Measurements from ENCODE around the gene EXOSC3. TPM values are rescaled to one million over a fixed set of nuclear protein-coding genes. Genes with fewer than 3 reads are reported as not detected.

The EXOSC3 gene
- total RNA-seq, 1 experiment from 2014 or later = 36.0 TPM

GRCh38 chr9:37739222-37739621 is 45.6 kb downstream of the EXOSC3 start:
- Histone ChIP-seq H3K27ac (ENCODE audit: low read length) (no peak overlapping the region), H4K20me1 (ENCODE audit: insufficient read depth, low read depth, low read length) (no peaks in the 10 kb centered on the region), H3K9ac (ENCODE audit: low read length) (no peak overlapping the region), H3K4me3 (ENCODE audit: low read length) (no peak overlapping the region), H3K4me1 (ENCODE audit: low read length) (no peaks in the 10 kb centered on the region), H2AFZ (ENCODE audit: low read length) (no peak overlapping the region), H3K9me2 (replicated peaks; ENCODE audit: insufficient read depth, low read length) (no peaks in the 10 kb centered on the region), H3K27me3 (ENCODE audit: low read length) (no peaks in the 10 kb centered on the region), H3K36me3 (ENCODE audit: insufficient read depth, low read length) (no peaks in the 10 kb centered on the region), H3K9me3 (ENCODE audit: low read length) (no peaks in the 10 kb centered on the region), H3K4me2 (ENCODE audit: low read depth, low read length, poor library complexity, severe bottlenecking) (no peak overlapping the region), H3K79me2 (ENCODE audit: low read length) (no peaks in the 10 kb centered on the region)
- no peak for DNase-seq

GRCh38 chr9:37732952-37733351 is 51.9 kb downstream of the EXOSC3 start:
- Histone ChIP-seq H3K36me3 (ENCODE audit: insufficient read depth, low read length) (no peaks in the 10 kb centered on the region), H3K79me2 (ENCODE audit: low read length) (no peaks in the 10 kb centered on the region), H3K27me3 (ENCODE audit: low read length) (no peaks in the 10 kb centered on the region), H2AFZ (ENCODE audit: low read length) (no peak overlapping the region), H4K20me1 (ENCODE audit: insufficient read depth, low read depth, low read length) (no peaks in the 10 kb centered on the region), H3K9ac (ENCODE audit: low read length) (no peak overlapping the region), H3K27ac (ENCODE audit: low read length) (no peak overlapping the region), H3K4me1 (ENCODE audit: low read length) (no peaks in the 10 kb centered on the region), H3K9me3 (ENCODE audit: low read length) (no peaks in the 10 kb centered on the region), H3K4me3 (ENCODE audit: low read length) (no peak overlapping the region), H3K4me2 (ENCODE audit: low read depth, low read length, poor library complexity, severe bottlenecking) (no peak overlapping the region), H3K9me2 (replicated peaks; ENCODE audit: insufficient read depth, low read length) (no peaks in the 10 kb centered on the region)
- DNase-seq = no peak

- Histone ChIP-seq H3K4me2 (ENCODE audit: low read depth, low read length, poor library complexity, severe bottlenecking) (no peak overlapping the region), H3K27ac (ENCODE audit: low read length) (no peak overlapping the region)
Observed at GRCh38 chr9:37732086-37732741, 52.6 kb downstream of the EXOSC3 start.

GRCh38 chr9:37730839-37731238 is 54.0 kb downstream of the EXOSC3 start:
- Histone ChIP-seq H3K27ac (ENCODE audit: low read length) (no peak overlapping the region), H3K4me2 (ENCODE audit: low read depth, low read length, poor library complexity, severe bottlenecking) (no peak overlapping the region), H3K27me3 (ENCODE audit: low read length) (no peaks in the 10 kb centered on the region), H4K20me1 (ENCODE audit: insufficient read depth, low read depth, low read length) (no peaks in the 10 kb centered on the region), H3K4me3 (ENCODE audit: low read length) (no peak overlapping the region), H3K9me3 (ENCODE audit: low read length) (no peaks in the 10 kb centered on the region), H3K36me3 (ENCODE audit: insufficient read depth, low read length) (no peaks in the 10 kb centered on the region), H3K79me2 (ENCODE audit: low read length) (no peaks in the 10 kb centered on the region), H2AFZ (ENCODE audit: low read length) (no peak overlapping the region), H3K4me1 (ENCODE audit: low read length) (no peaks in the 10 kb centered on the region), H3K9me2 (replicated peaks; ENCODE audit: insufficient read depth, low read length) (no peaks in the 10 kb centered on the region), H3K9ac (ENCODE audit: low read length) (no peak overlapping the region)
- DNase-seq = no peak

More at GRCh38 chr9:37732086-37732741, 52.6 kb downstream of the EXOSC3 start:
- H2AFZ ChIP-seq (ENCODE audit: low read length) = no peak overlapping the region
- no peaks in the 10 kb centered on the region for H3K36me3 ChIP-seq (ENCODE audit: insufficient read depth, low read length)
- no peaks in the 10 kb centered on the region for H3K79me2 ChIP-seq (ENCODE audit: low read length)
- no peak overlapping the region for H3K4me3 ChIP-seq (ENCODE audit: low read length)
- DNase-seq = no peak
- no peaks in the 10 kb centered on the region for H3K9me2 ChIP-seq (replicated peaks; ENCODE audit: insufficient read depth, low read length)
- no peaks in the 10 kb centered on the region for H4K20me1 ChIP-seq (ENCODE audit: insufficient read depth, low read depth, low read length)
- no peak overlapping the region for H3K9ac ChIP-seq (ENCODE audit: low read length)
- no peaks in the 10 kb centered on the region for H3K9me3 ChIP-seq (ENCODE audit: low read length)
- no peaks in the 10 kb centered on the region for H3K27me3 ChIP-seq (ENCODE audit: low read length)
- no peaks in the 10 kb centered on the region for H3K4me1 ChIP-seq (ENCODE audit: low read length)

- H3K79me2 ChIP-seq (ENCODE audit: low read length) = no peaks in the 10 kb centered on the region
- H2AFZ ChIP-seq (ENCODE audit: low read length) = no peak overlapping the region
- H3K27ac ChIP-seq (ENCODE audit: low read length) = no peak overlapping the region
- DNase-seq = no peak
- H3K4me1 ChIP-seq (ENCODE audit: low read length) = no peaks in the 10 kb centered on the region
- H3K27me3 ChIP-seq (ENCODE audit: low read length) = no peaks in the 10 kb centered on the region
- H3K4me2 ChIP-seq (ENCODE audit: low read depth, low read length, poor library complexity, severe bottlenecking) = no peak overlapping the region
- H3K36me3 ChIP-seq (ENCODE audit: insufficient read depth, low read length) = no peaks in the 10 kb centered on the region
- H3K9me3 ChIP-seq (ENCODE audit: low read length) = no peaks in the 10 kb centered on the region
- H3K9me2 ChIP-seq (replicated peaks; ENCODE audit: insufficient read depth, low read length) = no peaks in the 10 kb centered on the region
- H3K4me3 ChIP-seq (ENCODE audit: low read length) = no peak overlapping the region
- H3K9ac ChIP-seq (ENCODE audit: low read length) = no peak overlapping the region
- no peaks in the 10 kb centered on the region for H4K20me1 ChIP-seq (ENCODE audit: insufficient read depth, low read depth, low read length)
Observed at GRCh38 chr9:37730256-37730655, 54.6 kb downstream of the EXOSC3 start.

Other genes starting within 250 kb of the EXOSC3 start
- gene FBXO10, start 208.7 kb downstream of the EXOSC3 start, total RNA-seq (2014; rRNA removed; shearing (Covaris generic); ENCODE audit: low replicate concordance) = 25.8 and 29.3 TPM in 2 replicates
- gene TOMM5, start 192.5 kb downstream of the EXOSC3 start, total RNA-seq (2014; rRNA removed; shearing (Covaris generic); ENCODE audit: low replicate concordance) = 262 and 265 TPM in 2 replicates
- gene FRMPD1, start 134.1 kb downstream of the EXOSC3 start, total RNA-seq (2014; rRNA removed; shearing (Covaris generic); ENCODE audit: low replicate concordance) = 0.07 TPM in 1 of 2 replicates, not detected in the other
- 5.5 and 6.9 TPM in 2 replicates for gene TRMT10B, start 31.3 kb downstream of the EXOSC3 start, total RNA-seq (2014; rRNA removed; shearing (Covaris generic); ENCODE audit: low replicate concordance)
- 24.6 and 34.8 TPM in 2 replicates for gene DCAF10, start 15.7 kb upstream of the EXOSC3 start, total RNA-seq (2014; rRNA removed; shearing (Covaris generic); ENCODE audit: low replicate concordance)
- gene SLC25A51, start 119.1 kb upstream of the EXOSC3 start, total RNA-seq (2014; rRNA removed; shearing (Covaris generic); ENCODE audit: low replicate concordance) = 22.9 and 44.2 TPM in 2 replicates

Measured in Karpas-422 (cell line).